ENCODE results near the gene RUNDC1.

DNA sequence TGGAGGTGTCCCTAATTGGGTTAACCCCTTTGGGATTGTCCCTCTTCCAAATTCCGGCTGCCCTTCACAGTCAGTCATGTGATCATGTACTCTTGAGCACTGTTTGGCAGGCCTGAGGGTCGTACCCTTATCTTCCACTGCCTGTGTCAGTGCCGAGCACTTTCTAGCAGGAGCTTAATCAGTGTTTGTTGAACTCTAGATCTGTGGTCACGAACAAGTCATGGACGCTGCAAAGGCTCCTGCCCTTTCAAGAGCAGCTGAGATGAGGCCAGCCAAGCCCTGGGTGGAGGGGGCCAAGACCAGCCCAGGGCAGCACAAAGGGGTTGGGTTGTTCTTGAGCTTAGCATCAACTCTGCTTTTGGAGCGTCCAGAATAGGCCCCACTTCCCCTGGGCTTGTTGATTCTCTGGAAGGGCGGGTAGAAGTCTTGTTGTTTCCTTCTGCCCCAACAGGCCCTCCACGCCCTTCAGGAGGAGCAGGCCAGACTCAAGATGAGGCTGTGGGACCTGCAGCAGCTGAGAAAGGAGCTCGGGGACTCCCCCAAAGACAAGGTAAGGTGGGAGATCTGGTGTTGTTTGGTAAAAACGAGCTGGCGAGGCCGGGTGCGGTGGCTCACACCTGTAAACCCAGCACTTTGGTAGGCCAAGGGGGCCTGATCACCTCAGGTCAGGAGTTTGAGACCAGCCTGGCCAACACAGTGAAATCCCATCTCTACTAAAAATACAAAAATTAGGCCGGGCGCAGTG lies 31.5 kb downstream of the RUNDC1 start:
- TF ChIP-seq, protein P1, sequence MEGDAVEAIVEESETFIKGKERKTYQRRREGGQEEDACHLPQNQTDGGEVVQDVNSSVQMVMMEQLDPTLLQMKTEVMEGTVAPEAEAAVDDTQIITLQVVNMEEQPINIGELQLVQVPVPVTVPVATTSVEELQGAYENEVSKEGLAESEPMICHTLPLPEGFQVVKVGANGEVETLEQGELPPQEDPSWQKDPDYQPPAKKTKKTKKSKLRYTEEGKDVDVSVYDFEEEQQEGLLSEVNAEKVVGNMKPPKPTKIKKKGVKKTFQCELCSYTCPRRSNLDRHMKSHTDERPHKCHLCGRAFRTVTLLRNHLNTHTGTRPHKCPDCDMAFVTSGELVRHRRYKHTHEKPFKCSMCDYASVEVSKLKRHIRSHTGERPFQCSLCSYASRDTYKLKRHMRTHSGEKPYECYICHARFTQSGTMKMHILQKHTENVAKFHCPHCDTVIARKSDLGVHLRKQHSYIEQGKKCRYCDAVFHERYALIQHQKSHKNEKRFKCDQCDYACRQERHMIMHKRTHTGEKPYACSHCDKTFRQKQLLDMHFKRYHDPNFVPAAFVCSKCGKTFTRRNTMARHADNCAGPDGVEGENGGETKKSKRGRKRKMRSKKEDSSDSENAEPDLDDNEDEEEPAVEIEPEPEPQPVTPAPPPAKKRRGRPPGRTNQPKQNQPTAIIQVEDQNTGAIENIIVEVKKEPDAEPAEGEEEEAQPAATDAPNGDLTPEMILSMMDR (IDR thresholded peaks at IDR 0.05; ENCODE audit: insufficient read depth, low read length, poor library complexity, severe bottlenecking), result no peak
- TF ChIP-seq EZH2phosphoT487 (conservative IDR thresholded peaks at IDR 0.05; ENCODE audit: low read length), result no peak

All from SU-DHL-6 (cell line).